PFSK-1 (cell line): Measurements from ENCODE around the gene RAB3C.

Experiments
- FOXP2 ChIP-seq: optimal IDR thresholded peaks from 2 replicates; pipeline ENCODE3; 2011; ENCODE audit warnings: borderline replicate concordance, control low read depth, inconsistent platforms; ENCODE audit not compliant: insufficient read depth; ENCODE audit errors: extremely low read length, extremely low read depth
- POLR2AphosphoS5 ChIP-seq: IDR thresholded peaks from 2 replicates; pipeline ENCODE4 v1.6.1; 2012; ENCODE audit warnings: low read depth, mild to moderate bottlenecking, control low read depth, low read length, moderate library complexity
- SIN3A ChIP-seq: IDR thresholded peaks from 2 replicates; pipeline ENCODE4 v1.6.1; 2012; ENCODE audit warnings: mild to moderate bottlenecking, low read length, moderate library complexity, borderline replicate concordance; ENCODE audit not compliant: insufficient read depth
- TAF1 ChIP-seq: IDR thresholded peaks from 2 replicates; pipeline ENCODE4 v1.6.1; 2012; ENCODE audit warnings: low read length, control low read depth, borderline replicate concordance; ENCODE audit not compliant: insufficient read depth
- TF ChIP-seq, protein P1 (sequence below), 2 experiments: IDR thresholded peaks; 2 replicates each; pipeline versions ENCODE4 v1.6.1 to v1.8.0; 2011 to 2012; ENCODE audit warnings: low read depth in 2 of 2, low read length in 2 of 2, control low read depth in 1 of 2, inconsistent platforms in 1 of 2, mild to moderate bottlenecking in 1 of 2, moderate library complexity in 1 of 2; ENCODE audit not compliant: insufficient read depth in 1 of 2

RAB3C gene

DNA sequence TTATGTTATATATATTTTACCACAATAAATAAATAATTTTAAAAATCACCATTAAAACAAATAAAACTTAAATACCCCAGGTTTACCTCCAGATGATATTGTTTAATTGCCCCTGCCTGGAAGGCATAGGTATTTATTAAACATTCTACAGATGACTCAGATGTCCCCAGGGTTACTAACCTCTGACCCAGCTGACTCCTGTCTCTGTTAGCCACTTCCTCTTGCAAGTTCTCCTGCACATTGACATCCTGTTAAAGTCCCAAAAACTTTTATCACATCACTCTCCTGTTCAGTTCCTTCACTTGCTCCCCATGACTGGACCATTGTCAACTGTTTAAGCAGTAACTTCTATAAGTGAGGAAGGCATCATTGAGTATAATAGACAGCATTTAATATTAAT is 37.0 kb upstream of the RAB3C start:
- TF ChIP-seq, protein P1, sequence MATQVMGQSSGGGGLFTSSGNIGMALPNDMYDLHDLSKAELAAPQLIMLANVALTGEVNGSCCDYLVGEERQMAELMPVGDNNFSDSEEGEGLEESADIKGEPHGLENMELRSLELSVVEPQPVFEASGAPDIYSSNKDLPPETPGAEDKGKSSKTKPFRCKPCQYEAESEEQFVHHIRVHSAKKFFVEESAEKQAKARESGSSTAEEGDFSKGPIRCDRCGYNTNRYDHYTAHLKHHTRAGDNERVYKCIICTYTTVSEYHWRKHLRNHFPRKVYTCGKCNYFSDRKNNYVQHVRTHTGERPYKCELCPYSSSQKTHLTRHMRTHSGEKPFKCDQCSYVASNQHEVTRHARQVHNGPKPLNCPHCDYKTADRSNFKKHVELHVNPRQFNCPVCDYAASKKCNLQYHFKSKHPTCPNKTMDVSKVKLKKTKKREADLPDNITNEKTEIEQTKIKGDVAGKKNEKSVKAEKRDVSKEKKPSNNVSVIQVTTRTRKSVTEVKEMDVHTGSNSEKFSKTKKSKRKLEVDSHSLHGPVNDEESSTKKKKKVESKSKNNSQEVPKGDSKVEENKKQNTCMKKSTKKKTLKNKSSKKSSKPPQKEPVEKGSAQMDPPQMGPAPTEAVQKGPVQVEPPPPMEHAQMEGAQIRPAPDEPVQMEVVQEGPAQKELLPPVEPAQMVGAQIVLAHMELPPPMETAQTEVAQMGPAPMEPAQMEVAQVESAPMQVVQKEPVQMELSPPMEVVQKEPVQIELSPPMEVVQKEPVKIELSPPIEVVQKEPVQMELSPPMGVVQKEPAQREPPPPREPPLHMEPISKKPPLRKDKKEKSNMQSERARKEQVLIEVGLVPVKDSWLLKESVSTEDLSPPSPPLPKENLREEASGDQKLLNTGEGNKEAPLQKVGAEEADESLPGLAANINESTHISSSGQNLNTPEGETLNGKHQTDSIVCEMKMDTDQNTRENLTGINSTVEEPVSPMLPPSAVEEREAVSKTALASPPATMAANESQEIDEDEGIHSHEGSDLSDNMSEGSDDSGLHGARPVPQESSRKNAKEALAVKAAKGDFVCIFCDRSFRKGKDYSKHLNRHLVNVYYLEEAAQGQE (IDR thresholded peaks at IDR 0.05; ENCODE audit: insufficient read depth in 1 of 2, low read depth in 2 of 2, low read length in 2 of 2): no peak
- TF ChIP-seq TAF1: no peak
- TF ChIP-seq SIN3A: no peak
- TF ChIP-seq FOXP2: no peak
- TF ChIP-seq POLR2AphosphoS5: no peak

DNA sequence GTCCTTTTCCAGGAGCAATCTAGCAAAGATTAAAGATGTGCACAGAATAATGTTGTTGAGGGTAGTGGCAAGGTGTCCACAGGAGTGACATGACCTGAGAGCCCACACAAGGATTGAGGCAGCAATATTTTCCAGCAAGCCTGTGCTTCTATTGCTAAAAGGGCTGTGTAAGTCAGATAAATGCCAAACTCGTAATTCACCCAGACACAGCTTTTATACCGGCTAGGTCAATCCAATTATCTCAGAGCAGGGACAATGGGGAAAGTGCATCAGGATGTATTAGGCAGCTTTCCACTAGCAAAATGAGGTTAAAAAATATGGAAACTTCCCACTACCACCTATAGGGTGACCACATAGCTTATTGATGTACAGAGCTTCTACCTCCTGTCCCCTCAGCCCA is 34.8 kb upstream of the RAB3C start:
- TF ChIP-seq, protein P1 (IDR thresholded peaks at IDR 0.05; ENCODE audit: insufficient read depth in 1 of 2, low read depth in 2 of 2, low read length in 2 of 2): no peak
- TF ChIP-seq FOXP2 (no peak), POLR2AphosphoS5 (no peak), TAF1 (no peak)

DNA sequence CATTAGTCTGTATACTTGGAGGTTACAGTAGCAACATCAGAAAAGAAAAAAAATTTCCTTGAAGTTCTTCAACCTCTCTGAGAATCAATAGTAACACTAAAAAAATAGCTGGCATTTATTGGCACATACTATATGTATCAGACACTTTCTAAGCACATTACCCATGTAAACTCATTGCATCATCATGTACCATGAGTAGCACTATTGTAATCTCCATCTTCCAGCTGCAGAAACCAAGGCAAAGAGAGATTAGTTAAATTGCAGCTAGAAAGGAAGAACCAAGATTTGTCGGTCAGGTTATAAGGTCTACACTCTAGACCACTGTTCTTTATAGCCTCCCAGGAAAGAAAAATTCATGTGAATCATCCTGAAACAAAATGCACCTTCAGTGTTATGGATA is 31.4 kb upstream of the RAB3C start:
- TF ChIP-seq TAF1: no peak
- no peak for TF ChIP-seq FOXP2
- TF ChIP-seq, protein P1 (IDR thresholded peaks at IDR 0.05; ENCODE audit: insufficient read depth in 1 of 2, low read depth in 2 of 2, low read length in 2 of 2): no peak
- no peak for TF ChIP-seq SIN3A
- TF ChIP-seq POLR2AphosphoS5: no peak

DNA sequence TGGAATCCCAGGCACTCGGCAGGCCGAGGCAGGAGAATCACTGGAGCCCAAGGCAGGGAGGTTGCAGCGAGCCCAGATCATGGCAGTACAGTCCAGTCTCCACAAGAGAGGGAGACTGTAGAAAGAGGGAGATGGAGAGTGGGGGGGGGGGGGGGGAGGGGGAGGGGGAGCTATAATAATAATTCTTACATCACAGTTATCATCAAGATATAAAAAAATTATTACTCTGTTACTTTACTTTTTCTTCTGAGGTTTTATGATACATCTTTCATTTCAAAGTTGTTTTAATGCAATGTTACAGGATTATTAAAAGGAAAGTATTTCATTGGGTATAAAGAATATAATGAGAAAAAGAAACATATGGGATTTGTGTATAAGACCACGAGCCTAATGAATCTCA is 17.8 kb upstream of the RAB3C start:
- no peak for TF ChIP-seq SIN3A
- TF ChIP-seq, protein P1 (IDR thresholded peaks at IDR 0.05; ENCODE audit: insufficient read depth in 1 of 2, low read depth in 2 of 2, low read length in 2 of 2): no peak
- TF ChIP-seq TAF1: no peak
- TF ChIP-seq POLR2AphosphoS5: no peak
- no peak for TF ChIP-seq FOXP2

DNA sequence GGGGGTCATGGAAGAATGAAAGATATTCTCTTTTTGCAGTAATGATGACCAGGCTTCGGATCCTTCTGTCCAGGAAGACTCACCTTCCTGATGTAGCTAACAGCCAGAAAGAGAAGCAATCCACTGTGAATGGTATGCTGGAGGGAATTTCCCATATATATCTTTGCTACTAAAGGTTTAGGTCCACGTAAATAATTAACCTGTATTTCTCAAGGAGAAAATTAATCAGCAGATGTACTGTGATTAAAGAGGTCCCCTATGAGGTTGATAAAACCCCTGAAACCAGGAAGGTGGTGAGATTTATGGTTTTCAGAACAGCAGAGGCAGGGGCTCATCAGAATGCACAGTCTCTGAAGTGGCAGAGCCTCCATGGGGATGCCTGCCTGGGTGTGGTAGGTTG is 11.4 kb upstream of the RAB3C start:
- no peak for TF ChIP-seq FOXP2
- no peak for TF ChIP-seq POLR2AphosphoS5
- TF ChIP-seq SIN3A: no peak
- no peak for TF ChIP-seq TAF1
- TF ChIP-seq, protein P1 (IDR thresholded peaks at IDR 0.05; ENCODE audit: insufficient read depth in 1 of 2, low read depth in 2 of 2, low read length in 2 of 2): no peak
